Activated CD4-positive, alpha-beta T cell treated with anti-CD3 and anti-CD28 coated beads, Interleukin-2, amount 50 U/mL, for 4 hours (primary cell): ENCODE data around the gene USP43.

Experiments
- DNase-seq, 2 experiments: peaks; one replicate each; pipeline ENCODE4 v3.0.0-alpha.2; 2020

USP43 gene

DNA sequence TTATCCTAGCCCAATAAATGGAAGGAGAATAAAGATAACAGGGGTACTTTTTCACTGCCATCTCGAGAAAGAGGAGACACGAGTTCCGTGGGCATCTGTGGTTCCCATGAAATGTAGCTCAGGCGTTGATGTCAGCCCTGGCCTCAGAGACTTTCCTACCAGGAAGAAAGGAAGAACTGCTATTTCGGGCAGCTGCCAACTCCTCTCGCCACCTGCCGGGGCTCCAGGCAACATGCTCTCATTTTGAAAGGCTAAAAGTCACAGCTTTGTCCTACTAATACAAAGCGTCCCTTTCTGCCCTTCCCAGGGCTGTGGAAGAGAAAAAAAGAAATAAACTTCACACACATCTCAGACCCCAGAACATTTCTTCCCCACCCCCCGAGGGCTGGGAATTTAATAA lies 80.3 kb downstream of the USP43 start:
- no peak for DNase-seq

GRCh38 chr17:9726291-9726690 lies 81.0 kb downstream of the USP43 start:
- no peak for DNase-seq

GRCh38 chr17:9728005-9728404 lies 82.7 kb downstream of the USP43 start:
- no peak for DNase-seq

- DNase-seq, result no peak
Observed at GRCh38 chr17:9728564-9728963, 83.2 kb downstream of the USP43 start.

DNA sequence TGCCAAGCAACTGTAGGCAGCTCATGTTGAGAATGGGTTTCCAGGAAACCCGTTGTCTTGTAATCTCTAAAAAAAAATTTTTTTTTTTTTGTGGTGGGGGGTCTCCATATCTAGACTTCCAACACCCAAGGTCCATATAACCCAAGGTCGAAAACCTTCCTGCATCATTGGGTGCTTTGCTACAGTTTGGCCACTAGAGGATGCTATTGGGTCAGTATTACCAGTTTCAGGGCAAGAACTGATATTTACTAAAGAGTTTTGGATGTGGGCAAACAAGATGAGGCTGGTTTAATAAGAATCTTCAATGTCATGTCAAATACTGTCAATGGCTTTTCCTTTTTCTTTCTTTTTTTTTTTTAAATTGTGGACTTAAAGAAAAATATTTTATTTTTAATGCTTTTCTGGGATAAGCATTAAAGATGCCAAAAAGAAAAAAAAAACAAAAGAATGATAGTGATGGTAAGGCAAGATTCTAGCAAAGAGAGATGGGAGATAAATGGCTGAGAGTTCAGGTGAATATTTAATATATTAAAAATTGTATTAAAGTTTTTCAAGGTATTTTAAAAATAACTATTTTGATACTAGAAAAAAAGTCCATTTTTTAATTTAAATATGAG lies 83.8 kb downstream of the USP43 start:
- DNase-seq, result no peak

- DNase-seq, result no peak
Observed at GRCh38 chr17:9729735-9730420, 84.6 kb downstream of the USP43 start.

GRCh38 chr17:9750524-9750923 lies 105.2 kb downstream of the USP43 start:
- DNase-seq, result no peak

- no peak for DNase-seq
Observed at GRCh38 chr17:9755083-9755482, 109.8 kb downstream of the USP43 start.

DNA sequence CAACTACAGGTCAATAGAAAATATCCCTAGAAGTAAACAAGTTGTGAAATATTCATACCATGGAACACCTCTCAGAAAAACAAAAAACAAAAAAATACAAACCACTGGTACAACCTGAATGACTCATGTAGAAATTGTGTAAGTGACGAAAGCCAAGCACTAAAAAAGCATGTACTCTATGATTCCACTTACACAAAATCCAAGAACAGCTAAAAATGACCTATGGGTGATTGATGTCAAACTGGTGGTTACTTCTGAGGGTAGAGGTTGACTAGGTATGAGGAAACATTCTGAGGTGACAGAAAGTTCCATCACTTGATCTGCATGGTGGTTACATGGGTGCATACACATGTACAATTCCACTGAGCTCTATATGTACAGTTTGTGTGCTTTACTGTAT lies 114.9 kb downstream of the USP43 start:
- DNase-seq, result no peak

- no peak for DNase-seq
Observed at GRCh38 chr17:9763643-9764042, 118.3 kb downstream of the USP43 start.

DNA sequence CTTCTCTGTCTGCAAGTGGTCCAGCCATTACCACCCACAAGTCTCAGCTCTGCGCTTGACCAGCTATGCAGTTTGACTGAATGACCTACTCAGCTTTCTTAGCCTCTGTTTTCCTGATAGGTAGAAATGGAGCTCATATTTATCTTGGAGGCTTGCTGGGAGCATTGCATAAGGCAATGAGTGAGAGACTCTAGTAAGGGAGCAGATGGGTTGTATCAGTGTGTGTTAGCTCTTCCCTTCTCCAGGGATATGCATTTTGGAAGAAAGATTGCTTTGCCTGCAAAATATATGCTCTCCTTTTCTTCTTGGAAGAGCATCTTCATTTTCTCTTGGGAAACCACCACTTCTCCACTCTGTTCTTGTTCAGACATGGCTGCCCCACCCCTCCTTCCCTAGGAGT lies 120.0 kb downstream of the USP43 start:
- no peak for DNase-seq

- no peak for DNase-seq
Observed at GRCh38 chr17:9766970-9767369, 121.7 kb downstream of the USP43 start.

DNA sequence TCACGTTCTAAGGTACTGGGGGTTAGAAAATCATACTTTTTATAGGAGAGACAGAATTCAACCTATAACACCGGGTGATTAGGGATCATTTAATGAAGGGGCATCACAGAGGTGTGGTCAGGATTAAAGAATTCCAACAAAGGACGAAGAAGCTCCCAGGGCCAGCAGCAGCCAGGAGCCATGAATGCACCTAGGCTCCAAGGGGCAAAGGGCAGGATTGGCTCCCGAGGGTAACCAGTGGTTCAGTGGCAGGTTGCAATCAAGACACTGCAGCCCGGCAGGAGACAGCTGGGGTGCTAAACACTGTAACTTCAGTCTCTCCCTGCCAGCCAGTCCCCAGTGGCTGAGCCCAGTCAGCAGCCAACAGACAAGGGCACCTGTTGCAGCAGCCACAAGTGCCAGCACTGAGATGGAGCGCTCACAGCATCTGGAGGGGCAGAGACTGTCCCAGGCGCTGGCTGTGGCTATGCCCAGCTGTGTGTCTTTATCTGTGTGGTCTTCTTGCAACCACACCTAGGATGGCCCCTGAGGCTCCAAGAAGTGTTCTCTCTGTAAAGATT lies 122.2 kb downstream of the USP43 start:
- DNase-seq, result no peak

DNA sequence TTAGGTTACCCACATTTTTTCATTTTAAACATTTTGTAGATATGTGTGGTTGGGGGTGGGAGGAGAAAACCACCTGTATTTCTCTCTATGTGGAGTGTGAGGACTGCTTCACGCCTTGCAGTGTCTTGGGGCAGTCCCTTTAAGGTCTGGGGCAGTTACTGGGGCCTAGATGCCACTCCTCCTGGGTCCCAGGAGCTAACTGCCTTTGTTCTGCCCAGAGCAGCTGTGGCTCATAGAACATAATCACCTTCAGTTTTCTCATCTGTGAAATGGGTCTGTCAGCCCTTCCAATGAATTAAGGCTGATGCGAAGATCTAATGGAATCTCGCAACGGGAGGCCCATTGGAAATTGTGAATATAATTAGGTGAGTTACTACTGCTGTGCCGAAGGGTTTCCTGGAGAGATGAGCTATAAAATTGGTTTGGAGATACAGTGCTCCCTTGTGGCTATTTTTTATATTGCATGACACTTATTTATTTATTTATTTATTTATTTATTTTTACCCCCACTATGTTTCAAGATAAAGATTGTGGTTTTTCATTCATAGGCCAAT lies 123.1 kb downstream of the USP43 start:
- no peak for DNase-seq

- DNase-seq, result no peak
Observed at GRCh38 chr17:9769036-9769695, 123.8 kb downstream of the USP43 start.

DNA sequence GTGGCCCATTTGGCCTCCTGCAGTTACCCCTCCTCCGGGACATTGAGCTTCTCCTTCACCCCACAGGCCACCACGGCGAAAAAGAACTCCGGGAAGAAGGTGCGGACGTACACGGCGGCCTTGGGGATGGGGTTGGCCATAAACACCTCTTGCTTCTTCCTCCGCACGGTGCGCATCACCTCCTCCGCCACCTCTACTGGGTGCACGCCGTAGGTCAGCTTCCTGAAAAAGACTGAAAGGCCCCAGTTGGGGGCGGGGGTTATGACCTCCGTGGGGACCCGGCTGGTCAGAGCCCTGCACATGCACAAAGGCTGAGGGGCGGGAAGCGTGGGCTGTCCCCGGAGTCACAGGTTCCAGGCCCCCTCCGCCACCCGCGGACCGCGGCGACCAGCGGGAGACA lies 126.1 kb downstream of the USP43 start:
- no peak for DNase-seq

- DNase-seq, result no peak
Observed at GRCh38 chr17:9772658-9773057, 127.3 kb downstream of the USP43 start.

GRCh38 chr17:9776911-9777310 lies 131.6 kb downstream of the USP43 start:
- DNase-seq, result no peak
